PC-3 (cell line): ENCODE measurements around the gene SRGAP3. TPM values are rescaled to one million over a fixed set of nuclear protein-coding genes. Genes with fewer than 3 reads are reported as not detected.

ENCODE experiments used
- ATAC-seq: fragments of 200-7000 bp; cut with Tn5 transposase; 2 replicates; pipeline ENCODE4 v1.9.1; 2020; ENCODE audit warnings: mild to moderate bottlenecking, moderate library complexity
- BruUV-seq: library from RNA; stranded (reverse); fragments of 400-500 nt; replicated peaks from 2 replicates; lab custom pipeline; 2021; lab: Mats Ljungman, UMichigan
- CTCF ChIA-PET: fragments of 300-600 bp; sonication (Branson Sonifier 250); formaldehyde crosslinking; loops from one replicate; lab custom pipeline; 2022; ENCODE audit warnings: antibody characterized with exemption; lab: Charles Lee
- POLR2A ChIA-PET: fragments of 300-600 bp; sonication (Branson Sonifier 250); formaldehyde crosslinking; loops from one replicate; lab custom pipeline; 2022; ENCODE audit warnings: antibody characterized with exemption; ENCODE audit not compliant: unreplicated experiment; lab: Charles Lee
- DNase-seq: peaks from one replicate; pipeline ENCODE4 v3.0.0-alpha.2; 2015
- H2AFZ ChIP-seq: fragments of 300-600 bp; sonication (generic); 2 replicates; pipeline ENCODE4 v1.6.0; 2016; ENCODE audit warnings: antibody characterized with exemption, low read length
- H3F3A ChIP-seq: fragments of 300-600 bp; sonication (generic); one replicate; pipeline ENCODE4 v1.6.0; 2017; ENCODE audit warnings: antibody characterized with exemption, low read length, control low read depth, mild to moderate bottlenecking; ENCODE audit not compliant: unreplicated experiment
- H3K27ac ChIP-seq: fragments of 300-600 bp; sonication (generic); 2 replicates; pipeline ENCODE4 v1.5.1; 2016; ENCODE audit warnings: mild to moderate bottlenecking, low read length
- H3K27me3 ChIP-seq: fragments of 300-600 bp; sonication (generic); 2 replicates; pipeline ENCODE4 v1.6.1; 2016; ENCODE audit warnings: low read length, mixed read lengths
- H3K36me3 ChIP-seq: fragments of 300-600 bp; sonication (generic); 2 replicates; pipeline ENCODE4 v1.6.1; 2016; ENCODE audit warnings: low read depth, mixed run types, low read length, mixed read lengths
- H3K4me1 ChIP-seq: fragments of 300-600 bp; sonication (generic); 2 replicates; pipeline ENCODE4 v1.5.1; 2016; ENCODE audit warnings: low read length; ENCODE audit not compliant: insufficient read depth
- H3K4me2 ChIP-seq: fragments of 300-600 bp; sonication (generic); 2 replicates; pipeline ENCODE4 v1.6.0; 2016; ENCODE audit warnings: low read length
- H3K4me3 ChIP-seq: fragments of 300-600 bp; sonication (generic); 2 replicates; pipeline ENCODE4 v1.5.1; 2016; ENCODE audit warnings: mild to moderate bottlenecking, low read length, mixed read lengths
- H3K79me2 ChIP-seq: fragments of 300-600 bp; sonication (generic); 2 replicates; pipeline ENCODE4 v1.6.1; 2017; ENCODE audit warnings: low read length, mixed read lengths
- H3K9ac ChIP-seq: fragments of 300-600 bp; sonication (generic); 2 replicates; pipeline ENCODE4 v1.6.0; 2016; ENCODE audit warnings: mild to moderate bottlenecking, low read length
- H3K9me2 ChIP-seq: fragments of 300-600 bp; sonication (generic); replicated peaks from 2 replicates; pipeline ENCODE4 v1.6.1; 2016; ENCODE audit warnings: mixed run types, low read length, mixed read lengths
- H3K9me3 ChIP-seq: fragments of 300-600 bp; sonication (generic); 2 replicates; pipeline ENCODE4 v1.6.1; 2016; ENCODE audit warnings: low read length, mixed read lengths
- H4K20me1 ChIP-seq: fragments of 300-600 bp; sonication (generic); 2 replicates; pipeline ENCODE4 v1.6.1; 2016; ENCODE audit warnings: low read length, mixed read lengths
- EZH2 ChIP-seq: fragments of 300-600 bp; sonication (generic); IDR thresholded peaks from one replicate; pipeline ENCODE4 v1.6.1; 2017; ENCODE audit warnings: antibody characterized with exemption, mild to moderate bottlenecking, low read length; ENCODE audit not compliant: unreplicated experiment
- EZH2phosphoT487 ChIP-seq: fragments of 300-600 bp; sonication (generic); IDR thresholded peaks from 2 replicates; pipeline ENCODE4 v1.6.1; 2018; ENCODE audit warnings: mild to moderate bottlenecking, antibody characterized with exemption, low read length, borderline replicate concordance
- intact Hi-C: fragments of 100-400 bp; cut with micrococcal nuclease; formaldehyde crosslinking; loops from 2 replicates; pipeline ENCODE4 v1.9.0; 2023
- total RNA-seq: library from RNA; depleted of rRNA; stranded (reverse); fragments of >200 nt; gene quantifications from 2 replicates; pipeline ENCODE4 v1.2.3, GENCODE V29; 2014
- TF ChIP-seq, protein P1 (sequence below): fragments of 300-600 bp; sonication (generic); conservative IDR thresholded peaks from 2 replicates; pipeline ENCODE4 v1.5.1; 2017; ENCODE audit warnings: antibody characterized with exemption, low read depth, mild to moderate bottlenecking, low read length

SRGAP3 gene
- total RNA-seq, 1 experiment from 2014 or later = 7.5 TPM

DNA sequence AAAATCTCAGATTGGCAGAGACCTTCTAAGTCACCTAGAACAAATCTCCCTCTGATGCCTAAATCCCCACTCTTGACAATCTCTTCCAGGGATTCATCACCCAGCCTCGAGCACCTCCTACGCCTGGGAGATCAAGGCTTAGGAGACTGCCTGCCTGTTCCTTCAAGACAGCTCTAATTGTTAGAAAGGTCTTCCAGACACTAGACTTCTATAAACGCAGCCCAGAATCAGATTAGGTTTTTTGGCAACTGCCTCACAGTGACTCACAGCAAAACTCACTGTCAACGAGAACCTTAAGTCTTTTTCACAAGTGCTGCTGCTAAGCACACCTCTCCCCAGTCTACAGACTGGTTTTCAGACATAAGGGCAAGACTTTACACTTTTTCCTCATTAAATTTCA lies 23.1 kb downstream of the SRGAP3 start:
- peak overlapping the region; percentile 21; the same call in 1 of the 2 replicates for H3K27ac ChIP-seq
- H3K9me3 ChIP-seq = no peaks in the 10 kb centered on the region
- no peak overlapping the region for H2AFZ ChIP-seq
- H4K20me1 ChIP-seq = no peaks in the 10 kb centered on the region
- peak overlapping the region; percentile 46; the same call in 1 of the 2 replicates for H3K4me2 ChIP-seq
- H3F3A ChIP-seq = no peaks in the 10 kb centered on the region
- H3K79me2 ChIP-seq = no peaks in the 10 kb centered on the region
- H3K4me3 ChIP-seq = no peak overlapping the region
- H3K36me3 ChIP-seq = no peaks in the 10 kb centered on the region
- TF ChIP-seq EZH2phosphoT487 (no peak), EZH2 (no peak)
- TF ChIP-seq, protein P1, sequence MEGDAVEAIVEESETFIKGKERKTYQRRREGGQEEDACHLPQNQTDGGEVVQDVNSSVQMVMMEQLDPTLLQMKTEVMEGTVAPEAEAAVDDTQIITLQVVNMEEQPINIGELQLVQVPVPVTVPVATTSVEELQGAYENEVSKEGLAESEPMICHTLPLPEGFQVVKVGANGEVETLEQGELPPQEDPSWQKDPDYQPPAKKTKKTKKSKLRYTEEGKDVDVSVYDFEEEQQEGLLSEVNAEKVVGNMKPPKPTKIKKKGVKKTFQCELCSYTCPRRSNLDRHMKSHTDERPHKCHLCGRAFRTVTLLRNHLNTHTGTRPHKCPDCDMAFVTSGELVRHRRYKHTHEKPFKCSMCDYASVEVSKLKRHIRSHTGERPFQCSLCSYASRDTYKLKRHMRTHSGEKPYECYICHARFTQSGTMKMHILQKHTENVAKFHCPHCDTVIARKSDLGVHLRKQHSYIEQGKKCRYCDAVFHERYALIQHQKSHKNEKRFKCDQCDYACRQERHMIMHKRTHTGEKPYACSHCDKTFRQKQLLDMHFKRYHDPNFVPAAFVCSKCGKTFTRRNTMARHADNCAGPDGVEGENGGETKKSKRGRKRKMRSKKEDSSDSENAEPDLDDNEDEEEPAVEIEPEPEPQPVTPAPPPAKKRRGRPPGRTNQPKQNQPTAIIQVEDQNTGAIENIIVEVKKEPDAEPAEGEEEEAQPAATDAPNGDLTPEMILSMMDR = no peak
- ChIA-PET POLR2A (interaction anchor here (0.6 kb wide), 2 partner anchors 22 to 170 kb away, joined by 4 read pairs; no protein-coding TSS in a partner anchor), CTCF (interaction anchor here (0.6 kb wide), 1 partner anchor 15 kb away, joined by 4 read pairs; no protein-coding TSS in a partner anchor)
- H3K27me3 ChIP-seq = no peaks in the 10 kb centered on the region
- H3K9me2 ChIP-seq = no peaks in the 10 kb centered on the region
- H3K4me1 ChIP-seq = peaks cover 37% of the 10 kb centered on the region
- DNase-seq = peak; percentile 90
- ATAC-seq = peak; percentile 91
- intact Hi-C loops = loop anchor here (1.0 kb wide), 1 partner anchor 22 kb away; no protein-coding TSS in a partner anchor
- BruUV-seq = no TSS peak
- H3K9ac ChIP-seq = no peak overlapping the region

DNA sequence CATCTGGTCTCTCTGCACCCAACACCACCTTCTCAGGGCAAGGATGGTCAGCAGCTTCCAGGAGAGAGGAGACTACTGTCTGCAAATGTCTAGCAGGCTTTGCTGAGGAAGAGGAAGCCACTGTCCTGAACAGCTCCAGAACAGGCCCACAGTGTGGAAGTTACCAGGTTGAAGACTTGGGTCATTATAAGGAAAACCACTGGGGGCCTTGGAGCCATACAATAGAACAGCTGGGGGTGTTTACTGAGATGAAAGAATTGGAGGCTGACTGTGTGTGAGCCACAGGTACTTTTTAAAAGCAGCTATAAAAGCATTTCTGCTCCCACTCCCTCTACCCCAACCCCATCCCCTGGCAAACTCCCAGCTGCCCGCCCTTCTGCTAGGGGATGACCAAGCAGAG lies 24.2 kb downstream of the SRGAP3 start:
- H2AFZ ChIP-seq = no peak overlapping the region
- H4K20me1 ChIP-seq = no peaks in the 10 kb centered on the region
- H3K79me2 ChIP-seq = no peaks in the 10 kb centered on the region
- H3F3A ChIP-seq = no peaks in the 10 kb centered on the region
- H3K4me2 ChIP-seq = no peak overlapping the region
- no peak for DNase-seq
- H3K27me3 ChIP-seq = no peaks in the 10 kb centered on the region
- no peak for ATAC-seq
- TF ChIP-seq, protein P1 = no peak
- TF ChIP-seq EZH2 (no peak), EZH2phosphoT487 (no peak)
- H3K36me3 ChIP-seq = no peaks in the 10 kb centered on the region
- H3K9me2 ChIP-seq = no peaks in the 10 kb centered on the region
- intact Hi-C loops = loop anchor here (2.0 kb wide), 1 partner anchor 78 kb away; no protein-coding TSS in a partner anchor
- no peak overlapping the region for H3K9ac ChIP-seq
- no TSS peak for BruUV-seq
- peaks cover 37% of the 10 kb centered on the region for H3K4me1 ChIP-seq
- no peaks in the 10 kb centered on the region for H3K9me3 ChIP-seq
- ChIA-PET POLR2A (no interaction called here), CTCF (no interaction called here)
- H3K27ac ChIP-seq = no peak overlapping the region
- no peak overlapping the region for H3K4me3 ChIP-seq

DNA sequence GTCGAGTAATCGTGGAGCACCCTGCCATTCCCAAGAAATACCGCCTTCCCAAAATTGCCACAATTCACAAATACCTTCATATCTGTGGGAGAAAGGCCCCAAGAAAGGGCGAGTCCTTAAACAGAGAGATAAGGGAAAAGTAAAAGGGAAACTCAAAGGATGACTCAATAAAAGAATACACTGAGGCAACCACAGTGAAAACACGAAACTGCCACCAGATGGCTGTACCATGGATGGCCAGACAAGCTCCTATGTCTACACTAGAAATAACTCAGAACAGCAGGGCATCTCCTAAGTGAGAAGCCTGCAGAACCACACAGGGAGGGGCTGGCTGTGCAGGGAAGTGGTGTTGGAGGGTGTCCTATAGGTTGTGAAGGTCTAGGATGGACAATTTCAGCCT lies 25.0 kb downstream of the SRGAP3 start:
- no peak overlapping the region for H3K27ac ChIP-seq
- DNase-seq = peak; percentile 52
- no peaks in the 10 kb centered on the region for H4K20me1 ChIP-seq
- ChIA-PET POLR2A (interaction anchor here (0.6 kb wide), 1 partner anchor 10 kb away, joined by 3 read pairs; no protein-coding TSS in a partner anchor), CTCF (interaction anchor here (0.5 to 0.6 kb wide), 2 partner anchors 22 to 25 kb away, joined by 3 to 4 read pairs; partner anchors contain the start of gene SRGAP3)
- H2AFZ ChIP-seq = no peak overlapping the region
- TF ChIP-seq, protein P1 = peak; percentile 48
- no peak for TF ChIP-seq EZH2
- no peak overlapping the region for H3K4me2 ChIP-seq
- no peak overlapping the region for H3K4me3 ChIP-seq
- no peaks in the 10 kb centered on the region for H3F3A ChIP-seq
- peak; percentile 28 for ATAC-seq
- no peaks in the 10 kb centered on the region for H3K27me3 ChIP-seq
- intact Hi-C loops = loop anchor here (2.0 kb wide), 1 partner anchor 78 kb away; no protein-coding TSS in a partner anchor
- H3K79me2 ChIP-seq = no peaks in the 10 kb centered on the region
- no peaks in the 10 kb centered on the region for H3K9me2 ChIP-seq
- no peak overlapping the region for H3K9ac ChIP-seq
- no TSS peak for BruUV-seq
- no peaks in the 10 kb centered on the region for H3K36me3 ChIP-seq
- peaks cover 37% of the 10 kb centered on the region for H3K4me1 ChIP-seq
- no peaks in the 10 kb centered on the region for H3K9me3 ChIP-seq
